Bronchial epithelial cell (primary cell): ENCODE data around the gene RAPGEF1. TPM values are rescaled to one million over a fixed set of nuclear protein-coding genes. Genes with fewer than 3 reads are reported as not detected.

ENCODE experiments used
- DNase-seq: peaks from one replicate; pipeline ENCODE4 v3.0.0-alpha.2; 2010; ENCODE audit warnings: low read depth
- FAIRE-seq: peaks from 2 replicates; lab custom pipeline; 2011; peaks lifted over from hg19 to GRCh38; lab: Jason Lieb, UNC
- H3K27me3 ChIP-seq: 2 replicates; pipeline ENCODE4 v1.5.1; 2011; ENCODE audit warnings: low read length; ENCODE audit not compliant: control insufficient read depth, insufficient read depth
- H3K36me3 ChIP-seq: 2 replicates; pipeline ENCODE4 v1.5.1; 2011; ENCODE audit warnings: low read length; ENCODE audit not compliant: control insufficient read depth, insufficient read depth
- H3K4me3 ChIP-seq: 2 replicates; pipeline ENCODE4 v1.5.1; 2011; ENCODE audit warnings: mild to moderate bottlenecking, low read depth, low read length, control low read depth
- CTCF ChIP-seq: IDR thresholded peaks from 2 replicates; pipeline ENCODE4 v1.5.1; 2011; ENCODE audit warnings: mild to moderate bottlenecking, moderate library complexity, low read length, control low read depth, inconsistent platforms; ENCODE audit not compliant: insufficient read depth, severe bottlenecking
- total RNA-seq: library from RNA; depleted of rRNA; stranded (reverse); fragments of >200 nt; gene quantifications from 2 replicates; pipeline ENCODE4 v1.2.1, GENCODE V29; 2014

Gene RAPGEF1
- total RNA-seq, 1 donor from 2014 or later = 19.2 TPM

GRCh38 chr9:131589993-131590392, 149.9 kb downstream of the RAPGEF1 start:
- Histone ChIP-seq H3K36me3 (peaks cover 18% of the 10 kb centered on the region), H3K4me3 (no peak overlapping the region), H3K27me3 (no peaks in the 10 kb centered on the region)
- DNase-seq (no peak), FAIRE-seq (peak; percentile 18)
- no peak for TF ChIP-seq CTCF

DNA sequence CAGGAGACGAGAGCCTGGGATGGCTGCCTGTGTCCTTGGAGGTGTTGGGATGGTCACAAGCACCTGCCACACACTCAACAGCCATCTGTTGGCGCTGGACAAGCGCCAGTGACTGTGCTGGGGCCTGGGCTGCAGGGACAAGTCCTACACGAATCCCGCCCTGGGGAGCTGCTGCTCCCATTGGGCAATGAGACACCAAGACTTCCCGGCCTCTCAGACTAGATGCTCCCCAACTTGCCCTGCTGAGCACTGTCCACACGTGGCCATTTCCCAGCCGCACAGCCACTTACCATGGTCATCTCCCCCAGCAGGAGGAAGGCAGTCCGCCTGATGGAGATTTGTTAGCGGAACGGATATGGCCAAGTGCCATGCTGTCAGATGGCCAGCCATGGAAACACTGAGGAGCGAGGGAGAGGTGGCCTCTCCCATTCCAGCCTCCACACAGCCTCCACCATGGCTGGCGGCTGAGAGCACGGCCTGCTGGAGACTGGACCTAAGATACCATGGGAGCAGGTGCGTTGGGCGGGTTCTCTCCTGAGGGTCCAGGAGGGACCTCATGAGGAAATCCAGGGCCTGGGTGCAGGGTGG, 150.7 kb downstream of the RAPGEF1 start:
- FAIRE-seq = no peak
- no peak overlapping the region for H3K4me3 ChIP-seq
- DNase-seq = no peak
- no peaks in the 10 kb centered on the region for H3K27me3 ChIP-seq
- H3K36me3 ChIP-seq = peaks cover 23% of the 10 kb centered on the region
- no peak for TF ChIP-seq CTCF

DNA sequence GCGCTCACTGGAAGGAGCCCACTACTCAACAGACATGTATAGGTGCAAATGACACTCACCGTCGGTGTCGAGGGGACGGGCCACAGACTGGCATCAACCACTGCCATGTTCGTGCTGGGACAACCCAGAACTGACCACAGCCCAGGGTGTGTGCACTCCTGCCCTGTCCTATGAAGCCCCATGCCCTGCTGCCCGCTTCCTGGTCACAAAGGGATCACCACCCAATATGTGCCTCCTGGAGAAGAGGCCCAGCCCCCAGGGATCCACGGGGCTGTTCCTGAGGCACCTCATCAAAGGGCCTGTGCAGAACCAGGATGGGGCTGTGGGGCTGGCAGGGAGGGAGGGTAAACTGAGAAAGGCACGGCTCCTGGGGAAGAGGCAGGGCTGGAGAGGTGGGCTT, 151.5 kb downstream of the RAPGEF1 start:
- H3K36me3 ChIP-seq = peaks cover 24% of the 10 kb centered on the region
- no peak for DNase-seq

DNA sequence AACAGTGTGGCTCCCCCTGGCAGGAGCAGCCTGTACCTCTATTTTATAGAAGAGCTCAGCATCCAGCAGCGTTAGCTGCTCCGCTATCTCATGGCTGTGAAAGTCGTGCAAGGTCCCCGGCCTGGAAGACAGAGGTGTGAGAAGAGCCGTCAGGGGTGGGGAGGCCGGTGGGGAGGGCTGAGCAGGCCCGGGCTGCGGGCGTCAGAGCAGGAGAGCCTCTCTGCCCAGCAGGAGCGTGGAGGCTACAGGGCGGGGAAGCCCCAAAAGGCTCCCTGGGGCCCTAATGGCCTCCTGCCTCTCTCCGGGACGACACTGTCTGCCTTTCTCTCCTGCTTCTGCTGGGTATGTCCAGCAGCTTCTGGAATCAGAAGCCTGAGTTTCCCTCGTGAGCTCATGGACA, 152.0 kb downstream of the RAPGEF1 start:
- DNase-seq (no peak), FAIRE-seq (no peak)
- H3K4me3 ChIP-seq = no peak overlapping the region
- H3K36me3 ChIP-seq = peaks cover 25% of the 10 kb centered on the region
- TF ChIP-seq CTCF = no peak
- no peaks in the 10 kb centered on the region for H3K27me3 ChIP-seq

More for the DNA sequence above, 151.5 kb downstream of the RAPGEF1 start:
- H3K27me3 ChIP-seq = no peaks in the 10 kb centered on the region
- no peak for TF ChIP-seq CTCF
- H3K4me3 ChIP-seq = no peak overlapping the region
- FAIRE-seq = peak; percentile 68

DNA sequence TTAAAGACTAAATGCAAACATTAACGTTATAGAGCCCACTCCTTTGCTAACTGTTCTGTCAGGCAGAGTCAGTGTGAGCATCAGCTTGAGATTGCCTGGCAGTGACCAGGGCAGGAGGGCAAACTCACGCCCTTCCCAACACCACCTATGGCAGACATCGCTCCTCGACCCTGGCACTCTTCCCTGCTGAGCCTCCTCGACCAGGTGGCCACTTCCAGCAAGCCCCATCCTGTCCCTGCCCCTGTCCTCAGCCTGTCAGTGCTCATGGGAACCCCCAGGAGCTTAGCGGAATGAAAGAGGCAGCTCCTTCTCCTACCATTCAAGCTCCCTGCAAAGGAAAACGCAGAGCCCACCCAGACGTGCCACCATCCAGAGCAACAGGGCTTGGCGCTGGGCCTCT, 152.5 kb downstream of the RAPGEF1 start:
- Histone ChIP-seq H3K27me3 (no peaks in the 10 kb centered on the region), H3K4me3 (no peak overlapping the region), H3K36me3 (peaks cover 26% of the 10 kb centered on the region)
- FAIRE-seq (no peak), DNase-seq (no peak)
- no peak for TF ChIP-seq CTCF

DNA sequence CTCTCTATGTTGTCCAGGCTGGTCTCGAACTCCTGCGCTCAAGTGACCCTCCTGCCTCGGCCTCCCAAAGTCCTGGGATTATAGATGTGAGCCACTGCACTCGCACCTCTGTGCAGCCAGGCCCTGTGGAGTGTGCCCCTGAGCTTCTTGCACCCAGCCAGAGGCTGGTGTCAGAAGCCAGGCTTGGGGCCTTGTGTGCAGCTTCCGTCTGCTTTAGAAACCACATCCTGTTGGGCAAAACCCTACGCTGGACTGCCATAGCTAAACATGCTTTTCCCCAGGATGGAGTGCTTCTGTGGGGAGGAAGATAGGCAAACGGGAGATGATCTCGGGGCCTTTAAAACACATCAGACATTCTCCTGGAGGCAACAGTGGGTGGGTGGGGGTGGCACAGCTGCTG, 154.5 kb downstream of the RAPGEF1 start:
- no peak for FAIRE-seq
- DNase-seq = no peak
- TF ChIP-seq CTCF = no peak
- no peak overlapping the region for H3K4me3 ChIP-seq
- H3K27me3 ChIP-seq = no peaks in the 10 kb centered on the region
- H3K36me3 ChIP-seq = peaks cover 27% of the 10 kb centered on the region
